Type B pancreatic cell (in vitro differentiated cells): ENCODE data around the gene SYNGR4. TPM values are rescaled to one million over a fixed set of nuclear protein-coding genes. Genes with fewer than 3 reads are reported as not detected.

Source experiments
- DNase-seq: peaks from one replicate; pipeline ENCODE4 v3.0.0; 2021; ENCODE audit warnings: mixed read lengths; ENCODE audit not compliant: unreplicated experiment; ENCODE audit errors: extremely low spot score
- H3K27ac Mint-ChIP-seq: 2 replicates; pipeline ENCODE4 v1.8.0; 2021; ENCODE audit warnings: mild to moderate bottlenecking, mixed read lengths
- H3K27me3 Mint-ChIP-seq: 2 replicates; pipeline ENCODE4 v1.8.0; 2021; ENCODE audit warnings: mixed read lengths
- H3K36me3 Mint-ChIP-seq: 2 replicates; pipeline ENCODE4 v1.8.0; 2021; ENCODE audit warnings: mixed read lengths
- H3K4me1 Mint-ChIP-seq: one replicate; pipeline ENCODE4 v1.8.0; 2021; ENCODE audit warnings: mixed read lengths; ENCODE audit not compliant: unreplicated experiment
- H3K4me3 Mint-ChIP-seq: 2 replicates; pipeline ENCODE4 v1.8.0; 2021; ENCODE audit warnings: mild to moderate bottlenecking, mixed read lengths
- H3K9me3 Mint-ChIP-seq: 2 replicates; pipeline ENCODE4 v1.8.0; 2021; ENCODE audit warnings: mixed read lengths
- total RNA-seq: library from RNA; stranded (reverse); gene quantifications from 2 replicates; pipeline ENCODE4 v1.2.1, GENCODE V29; 2021; ENCODE audit warnings: low replicate concordance
- TF ChIP-seq, protein P1 (sequence below): fragments of 200-600 bp; sonication (generic); conservative IDR thresholded peaks from 2 replicates; pipeline ENCODE4 v1.5.0; 2021; ENCODE audit warnings: antibody characterized with exemption, mild to moderate bottlenecking

SYNGR4 gene
- total RNA-seq, 1 donor from 2014 or later: not detected

DNA sequence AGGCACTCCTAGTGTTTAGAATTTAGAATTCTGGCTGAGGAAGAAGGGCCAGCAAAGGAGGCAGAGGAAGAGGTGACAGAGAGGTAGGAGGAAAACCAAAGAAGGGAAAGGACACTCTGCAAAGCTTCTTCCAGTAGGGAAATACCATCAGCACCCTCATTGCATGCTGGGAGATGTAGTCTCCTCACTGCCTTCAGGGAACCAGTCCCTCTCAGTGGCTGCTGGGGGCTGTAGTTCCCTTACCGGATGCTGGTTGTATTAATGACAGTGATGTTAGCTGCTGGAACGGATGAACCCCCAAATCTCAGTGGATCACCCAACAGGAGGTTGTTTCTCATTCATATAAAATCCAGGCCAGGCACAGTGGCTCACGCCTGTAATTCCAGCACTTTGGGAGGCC lies 39.4 kb downstream of the SYNGR4 start:
- TF ChIP-seq, protein P1, sequence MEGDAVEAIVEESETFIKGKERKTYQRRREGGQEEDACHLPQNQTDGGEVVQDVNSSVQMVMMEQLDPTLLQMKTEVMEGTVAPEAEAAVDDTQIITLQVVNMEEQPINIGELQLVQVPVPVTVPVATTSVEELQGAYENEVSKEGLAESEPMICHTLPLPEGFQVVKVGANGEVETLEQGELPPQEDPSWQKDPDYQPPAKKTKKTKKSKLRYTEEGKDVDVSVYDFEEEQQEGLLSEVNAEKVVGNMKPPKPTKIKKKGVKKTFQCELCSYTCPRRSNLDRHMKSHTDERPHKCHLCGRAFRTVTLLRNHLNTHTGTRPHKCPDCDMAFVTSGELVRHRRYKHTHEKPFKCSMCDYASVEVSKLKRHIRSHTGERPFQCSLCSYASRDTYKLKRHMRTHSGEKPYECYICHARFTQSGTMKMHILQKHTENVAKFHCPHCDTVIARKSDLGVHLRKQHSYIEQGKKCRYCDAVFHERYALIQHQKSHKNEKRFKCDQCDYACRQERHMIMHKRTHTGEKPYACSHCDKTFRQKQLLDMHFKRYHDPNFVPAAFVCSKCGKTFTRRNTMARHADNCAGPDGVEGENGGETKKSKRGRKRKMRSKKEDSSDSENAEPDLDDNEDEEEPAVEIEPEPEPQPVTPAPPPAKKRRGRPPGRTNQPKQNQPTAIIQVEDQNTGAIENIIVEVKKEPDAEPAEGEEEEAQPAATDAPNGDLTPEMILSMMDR: no peak
- Mint-ChIP-seq H3K9me3 (no peaks in the 10 kb centered on the region), H3K27ac (peak overlapping the region; percentile 44), H3K4me3 (no peak overlapping the region), H3K4me1 (peaks cover 16% of the 10 kb centered on the region), H3K27me3 (peaks cover 18% of the 10 kb centered on the region), H3K36me3 (no peaks in the 10 kb centered on the region)
- DNase-seq: no peak

- no peak overlapping the region for H3K27ac Mint-ChIP-seq
- peaks cover 16% of the 10 kb centered on the region for H3K4me1 Mint-ChIP-seq
- H3K9me3 Mint-ChIP-seq: no peaks in the 10 kb centered on the region
- no peak overlapping the region for H3K4me3 Mint-ChIP-seq
- DNase-seq: no peak
- TF ChIP-seq, protein P1: no peak
- peaks cover 16% of the 10 kb centered on the region for H3K27me3 Mint-ChIP-seq
- no peaks in the 10 kb centered on the region for H3K36me3 Mint-ChIP-seq
Observed at GRCh38 chr19:48405010-48405659, 41.0 kb downstream of the SYNGR4 start.

- no peak overlapping the region for H3K4me3 Mint-ChIP-seq
- H3K27me3 Mint-ChIP-seq: peaks cover 11% of the 10 kb centered on the region
- peaks cover 11% of the 10 kb centered on the region for H3K4me1 Mint-ChIP-seq
- no peak for DNase-seq
- H3K9me3 Mint-ChIP-seq: no peaks in the 10 kb centered on the region
- no peaks in the 10 kb centered on the region for H3K36me3 Mint-ChIP-seq
- TF ChIP-seq, protein P1: no peak
- peak overlapping the region; percentile 22 for H3K27ac Mint-ChIP-seq
Observed at GRCh38 chr19:48405850-48406249, 41.7 kb downstream of the SYNGR4 start.

DNA sequence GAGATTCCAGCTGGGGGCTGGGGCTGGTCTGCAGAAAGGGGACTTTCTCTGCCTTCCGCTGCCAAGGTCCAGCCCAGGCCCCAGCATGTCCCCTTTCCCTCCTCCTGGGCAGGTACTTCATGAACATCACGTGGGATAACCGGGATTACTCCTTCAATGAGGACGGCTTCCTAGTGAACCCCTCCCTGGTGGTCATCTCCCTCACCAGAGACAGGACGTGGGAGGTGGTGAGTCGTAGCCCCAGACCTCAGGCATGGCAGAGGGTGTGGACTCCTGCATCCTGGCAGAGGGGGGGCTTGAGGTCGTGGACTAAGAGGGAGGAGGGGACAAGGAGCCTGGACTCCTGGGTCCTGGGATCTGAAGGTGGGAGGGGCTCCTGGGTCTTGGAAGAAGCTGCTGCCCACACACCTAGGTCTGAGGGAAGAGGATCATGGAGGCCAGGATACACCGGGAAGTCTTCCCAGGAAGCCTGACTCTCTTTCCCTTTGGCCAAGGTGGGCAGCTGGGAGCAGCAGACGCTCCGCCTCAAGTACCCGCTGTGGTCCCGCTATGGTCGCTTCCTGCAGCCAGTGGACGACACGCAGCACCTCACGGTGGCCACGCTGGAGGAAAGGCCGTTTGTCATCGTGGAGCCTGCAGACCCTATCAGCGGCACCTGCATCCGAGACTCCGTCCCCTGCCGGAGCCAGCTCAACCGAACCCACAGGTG lies 49.9 kb downstream of the SYNGR4 start:
- H3K27ac Mint-ChIP-seq: no peak overlapping the region
- DNase-seq: no peak
- peaks cover 18% of the 10 kb centered on the region for H3K27me3 Mint-ChIP-seq
- H3K4me1 Mint-ChIP-seq: peaks cover 12% of the 10 kb centered on the region
- no peaks in the 10 kb centered on the region for H3K9me3 Mint-ChIP-seq
- peak overlapping the region; percentile 86 for H3K4me3 Mint-ChIP-seq
- no peaks in the 10 kb centered on the region for H3K36me3 Mint-ChIP-seq
- TF ChIP-seq, protein P1: no peak

GRCh38 chr19:48415395-48415794 lies 51.2 kb downstream of the SYNGR4 start:
- no peak for DNase-seq
- Mint-ChIP-seq H3K4me3 (no peak overlapping the region), H3K4me1 (peaks cover 15% of the 10 kb centered on the region), H3K36me3 (no peaks in the 10 kb centered on the region), H3K9me3 (no peaks in the 10 kb centered on the region), H3K27me3 (peaks cover 18% of the 10 kb centered on the region), H3K27ac (no peak overlapping the region)
- TF ChIP-seq, protein P1: no peak
